Esophagus squamous epithelium (tissue), 4 donors: ENCODE measurements around the gene CADM1.

ENCODE experiments used
- CTCF ChIP-seq, 6 experiments: fragments of 450-650 bp in 4 of 6; fragments of 200-600 bp in 2 of 6; sonication (generic) in 2 of 6; IDR thresholded peaks; one replicate each; pipeline ENCODE4 v1.5.1; 2016 to 2019; ENCODE audit warnings: antibody characterized with exemption in 6 of 6, mild to moderate bottlenecking in 4 of 6, moderate library complexity in 4 of 6
- POLR2A ChIP-seq, 4 donors: fragments of 450-650 bp; IDR thresholded peaks; one replicate each; pipeline ENCODE4 v1.6.1; 2017; ENCODE audit warnings: antibody characterized with exemption in 4 of 4, mild to moderate bottlenecking in 4 of 4, moderate library complexity in 3 of 4

- no peak for TF ChIP-seq CTCF (IDR thresholded peaks at IDR 0.05)
- TF ChIP-seq POLR2A (IDR thresholded peaks at IDR 0.05), result no peak
Measured at GRCh38 chr11:115521825-115522224, 17.6 kb upstream of the CADM1 start.
